ENCODE data around the gene PDE4C.

DNA sequence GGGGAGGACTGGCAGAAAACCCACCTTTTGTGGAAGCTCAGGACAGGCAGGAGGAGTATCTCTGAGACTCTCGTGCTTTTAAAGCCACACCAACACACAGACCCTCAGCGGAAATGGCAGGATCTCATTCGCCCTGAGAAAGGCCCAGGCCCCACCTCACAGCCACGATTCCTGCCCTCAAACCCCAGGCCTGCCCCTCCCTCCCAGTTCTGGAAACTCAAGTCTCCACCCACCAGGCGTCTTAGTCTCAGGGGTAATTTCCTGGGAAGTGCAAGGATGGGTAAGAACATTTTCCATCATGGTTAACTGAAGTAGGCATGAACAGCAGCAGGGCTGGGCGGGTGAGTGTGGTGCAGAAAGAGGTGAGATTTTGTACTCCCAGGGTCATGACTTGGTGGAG is 8.0 kb upstream of the PDE4C start:
- no peak for TF ChIP-seq POLR2AphosphoS5 (IDR thresholded peaks at IDR 0.05)
- TF ChIP-seq, protein P1, sequence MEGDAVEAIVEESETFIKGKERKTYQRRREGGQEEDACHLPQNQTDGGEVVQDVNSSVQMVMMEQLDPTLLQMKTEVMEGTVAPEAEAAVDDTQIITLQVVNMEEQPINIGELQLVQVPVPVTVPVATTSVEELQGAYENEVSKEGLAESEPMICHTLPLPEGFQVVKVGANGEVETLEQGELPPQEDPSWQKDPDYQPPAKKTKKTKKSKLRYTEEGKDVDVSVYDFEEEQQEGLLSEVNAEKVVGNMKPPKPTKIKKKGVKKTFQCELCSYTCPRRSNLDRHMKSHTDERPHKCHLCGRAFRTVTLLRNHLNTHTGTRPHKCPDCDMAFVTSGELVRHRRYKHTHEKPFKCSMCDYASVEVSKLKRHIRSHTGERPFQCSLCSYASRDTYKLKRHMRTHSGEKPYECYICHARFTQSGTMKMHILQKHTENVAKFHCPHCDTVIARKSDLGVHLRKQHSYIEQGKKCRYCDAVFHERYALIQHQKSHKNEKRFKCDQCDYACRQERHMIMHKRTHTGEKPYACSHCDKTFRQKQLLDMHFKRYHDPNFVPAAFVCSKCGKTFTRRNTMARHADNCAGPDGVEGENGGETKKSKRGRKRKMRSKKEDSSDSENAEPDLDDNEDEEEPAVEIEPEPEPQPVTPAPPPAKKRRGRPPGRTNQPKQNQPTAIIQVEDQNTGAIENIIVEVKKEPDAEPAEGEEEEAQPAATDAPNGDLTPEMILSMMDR (IDR thresholded peaks at IDR 0.05), result no peak
- TF ChIP-seq EP300 (IDR thresholded peaks at IDR 0.05), result no peak
